IPS DF 19.7 (cell line): ENCODE measurements around the gene GMCL1.
"Not testable (repeated sequence)": the region's sequence is repeated elsewhere in the genome, so short reads cannot be mapped to it uniquely, and the experiment has no call there.

Experiments
- DNase-seq: peaks from one replicate; pipeline ENCODE4 v3.0.0-alpha.2; 2013; ENCODE audit warnings: low read depth, low spot score

The GMCL1 gene

GRCh38 chr2:69847068-69847828, 17.8 kb downstream of the GMCL1 start:
- no peak for DNase-seq

GRCh38 chr2:69848186-69848790, 18.8 kb downstream of the GMCL1 start:
- DNase-seq, result no peak

GRCh38 chr2:69858261-69858660, 28.8 kb downstream of the GMCL1 start:
- DNase-seq, result no peak

GRCh38 chr2:69863298-69863697, 33.8 kb downstream of the GMCL1 start:
- no peak for DNase-seq

- DNase-seq, result no peak
Observed at GRCh38 chr2:69888451-69888850, 59.0 kb downstream of the GMCL1 start.

GRCh38 chr2:69889302-69889701, 59.8 kb downstream of the GMCL1 start:
- DNase-seq, result no peak

GRCh38 chr2:69890881-69891280, 61.4 kb downstream of the GMCL1 start:
- no peak for DNase-seq

GRCh38 chr2:69892838-69893424, 63.5 kb downstream of the GMCL1 start:
- DNase-seq, result not testable (repeated sequence)

GRCh38 chr2:69893684-69894551, 64.5 kb downstream of the GMCL1 start, which contains the start of gene SNRNP27:
Gene SNRNP27, plus strand, starts transcription at chr2:69893956. Its CDS starts 29 bp downstream, at chr2:69893985.
- DNase-seq, result peak; percentile 40

GRCh38 chr2:69894737-69895136, 65.3 kb downstream of the GMCL1 start:
- not testable (repeated sequence) for DNase-seq

- no peak for DNase-seq
Observed at GRCh38 chr2:69902213-69902922, 72.9 kb downstream of the GMCL1 start.

GRCh38 chr2:69907216-69907615, 77.8 kb downstream of the GMCL1 start:
- no peak for DNase-seq

- no peak for DNase-seq
Observed at GRCh38 chr2:69911985-69912563, 82.6 kb downstream of the GMCL1 start.

GRCh38 chr2:69914164-69914949, 84.9 kb downstream of the GMCL1 start:
- DNase-seq, result peak; percentile 100

- no peak for DNase-seq
Observed at GRCh38 chr2:69914950-69915945, 85.8 kb downstream of the GMCL1 start, which contains the start of gene MXD1. Gene MXD1, plus strand, starts transcription at chr2:69915109. Its CDS starts 222 bp downstream, at chr2:69915331.

GRCh38 chr2:69916106-69916505, 86.6 kb downstream of the GMCL1 start:
- no peak for DNase-seq

GRCh38 chr2:69917852-69918251, 88.4 kb downstream of the GMCL1 start:
- no peak for DNase-seq

GRCh38 chr2:69918401-69918800, 88.9 kb downstream of the GMCL1 start:
- no peak for DNase-seq

- DNase-seq, result no peak
Observed at GRCh38 chr2:69923116-69923515, 93.7 kb downstream of the GMCL1 start.
